NCI-H1930 (cell line): ENCODE measurements around the gene KIF5A.

Experiments
- DNase-seq, 2 experiments: peaks; one replicate each; lab custom pipeline; 2025; lab: John Stamatoyannopoulos, UW

Gene KIF5A

DNA sequence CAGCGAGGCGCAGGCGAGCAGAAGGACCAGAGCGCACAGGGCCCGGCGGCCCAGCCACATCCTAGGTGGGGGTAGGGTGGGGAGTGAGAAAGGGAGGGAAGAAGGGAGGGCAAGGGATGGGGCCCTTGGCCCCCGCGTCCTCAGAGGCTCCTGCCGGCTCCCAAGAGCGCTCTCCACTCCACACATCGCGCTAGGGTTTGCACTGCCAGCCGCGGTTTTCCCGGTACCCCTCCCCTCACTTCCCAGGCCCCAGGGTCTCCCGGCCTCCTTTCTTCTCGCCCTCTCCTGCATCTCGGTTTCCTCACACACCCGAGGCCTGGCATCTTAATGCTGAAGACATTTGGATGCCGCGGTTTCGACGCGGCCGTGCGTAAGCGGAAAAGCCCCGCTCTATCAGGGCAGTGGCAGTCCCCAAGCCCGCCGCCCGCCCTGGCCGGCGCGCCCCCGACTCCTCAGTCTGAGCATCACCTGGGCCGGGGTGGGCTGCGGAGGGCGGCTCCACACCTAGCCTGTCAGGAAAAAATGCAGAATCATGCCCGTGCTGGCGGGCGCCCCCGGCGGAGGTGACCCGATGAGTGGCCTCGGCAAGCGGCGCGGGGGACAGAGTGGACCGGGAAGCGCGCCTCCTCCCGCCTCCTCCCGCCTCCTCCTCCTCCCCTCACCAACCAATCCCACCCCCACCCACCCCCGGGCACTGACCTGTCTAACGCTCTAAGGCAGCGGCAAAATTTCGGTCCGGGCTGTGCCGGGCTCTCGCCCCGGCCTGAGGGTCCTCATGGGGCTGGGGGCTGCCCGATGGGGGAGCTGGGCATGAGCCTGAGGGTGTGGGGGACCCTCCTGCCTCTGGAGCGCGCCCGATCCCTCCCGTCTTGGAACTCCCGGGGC is 82.5 kb downstream of the KIF5A start:
- peak; percentile 18 to 27 for DNase-seq

DNA sequence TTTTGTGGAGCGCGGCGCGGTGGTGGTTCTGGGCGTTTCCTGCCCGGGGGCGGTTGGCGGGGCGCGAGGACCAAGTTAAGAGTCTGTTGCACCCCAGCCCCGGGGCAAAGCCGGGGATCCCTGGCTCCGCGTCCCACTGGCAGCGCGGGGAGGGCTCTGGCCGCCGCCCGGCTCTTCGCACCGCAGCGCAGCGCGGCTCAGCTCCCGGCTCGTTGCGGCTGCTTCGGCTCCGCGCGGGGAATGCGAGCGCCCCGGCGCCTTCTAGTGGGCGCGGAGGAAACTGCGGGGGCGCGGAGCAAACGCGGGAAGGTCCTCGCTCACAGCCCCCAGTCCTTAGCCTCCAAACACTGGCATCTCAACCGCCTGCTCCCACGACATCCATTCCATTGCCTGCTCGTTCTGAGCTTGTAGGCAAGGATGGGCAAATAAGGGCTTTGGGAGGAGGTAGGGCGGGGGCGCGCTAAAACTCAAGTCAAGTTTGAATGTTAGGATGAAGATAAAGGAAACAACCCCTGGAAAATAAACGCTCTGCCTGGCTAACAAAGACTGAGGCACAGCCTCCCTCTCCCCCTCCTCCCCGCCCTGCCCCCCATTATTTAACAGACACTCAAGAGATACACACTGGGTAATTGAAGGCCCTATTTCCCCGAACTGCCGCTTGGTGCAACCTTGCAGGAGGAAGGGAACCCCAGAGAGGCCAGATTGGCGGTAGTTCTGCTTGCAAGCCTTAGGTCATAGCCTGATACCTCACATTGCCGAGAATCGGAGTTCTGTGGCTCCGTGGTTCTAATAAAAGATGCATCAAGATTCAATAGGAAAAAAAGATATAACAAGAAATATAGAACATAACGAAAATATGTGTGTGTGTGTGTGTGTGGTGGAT is 83.4 kb downstream of the KIF5A start, which contains the start of gene B4GALNT1:
B4GALNT1 (minus strand) TSS at position 244 of the 883 bp plus-strand sequence. CDS start 1,069 bp downstream, outside the sequence.
- peak; percentile 72 to 78 for DNase-seq
